Activated T-helper 9 cell treated with anti-CD3 and anti-CD28 coated beads, Interleukin-2, amount 50 U/mL, for 16 hours (primary cell): ENCODE results near the gene TMEM119.
"Not testable (repeated sequence)": the region's sequence is repeated elsewhere in the genome, so short reads cannot be mapped to it uniquely, and the experiment has no call there.

Experiments
- DNase-seq: peaks from one replicate; pipeline ENCODE4 v3.0.0-alpha.2; 2020; ENCODE audit warnings: low read depth

Gene TMEM119

DNA sequence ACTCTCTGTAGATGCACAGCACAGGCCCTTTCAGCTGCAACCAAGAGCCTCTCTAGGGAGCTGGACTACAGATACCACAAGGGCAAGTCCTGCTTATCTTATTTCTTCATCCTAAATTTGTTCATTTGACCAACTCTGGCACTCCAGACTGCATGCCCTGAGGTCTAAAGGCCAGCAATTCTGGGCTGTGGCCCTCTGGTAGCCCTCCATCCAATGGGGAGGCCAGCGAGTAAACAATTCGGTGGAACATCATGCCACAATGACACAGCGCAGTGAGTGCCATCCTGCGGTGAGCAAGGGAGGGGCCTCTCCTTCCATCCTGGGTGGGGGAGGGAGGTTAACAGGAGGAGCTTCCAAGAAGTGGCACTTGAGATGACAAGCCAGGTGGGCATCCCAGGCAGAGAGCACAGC, 36.5 kb upstream of the TMEM119 start:
- DNase-seq, result no peak

GRCh38 chr12:108633534-108634248, 35.8 kb upstream of the TMEM119 start, which contains the start of gene SELPLG:
Gene SELPLG (minus strand): TSS chr12:108633894. CDS start chr12:108624307, 9,587 bp downstream.
- peak; percentile 74 for DNase-seq

DNA sequence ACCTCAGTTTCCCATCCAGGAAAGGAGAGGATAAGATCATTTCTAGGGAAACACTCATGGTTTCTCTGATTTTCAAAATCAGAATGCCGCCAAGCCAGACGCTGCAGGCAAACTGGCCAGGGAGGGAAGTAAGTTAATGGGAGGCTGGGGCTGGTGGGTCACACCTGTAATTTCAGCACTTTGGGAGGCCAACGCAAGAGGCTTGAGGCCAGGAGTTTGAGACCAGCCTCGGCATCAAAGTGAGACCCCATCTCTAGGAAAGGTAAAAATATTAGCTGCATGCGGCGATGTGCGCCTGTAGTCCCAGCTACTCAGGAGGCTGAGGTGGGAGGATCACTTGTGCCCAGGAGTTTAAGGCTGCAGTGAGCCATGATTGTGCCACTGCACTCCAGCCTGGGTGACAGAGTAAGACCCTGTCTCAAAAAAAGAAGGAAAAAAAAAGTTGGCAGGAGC, 35.2 kb upstream of the TMEM119 start:
- DNase-seq, result no peak

- not testable (repeated sequence) for DNase-seq
Observed at GRCh38 chr12:108631261-108631660, 33.4 kb upstream of the TMEM119 start.

GRCh38 chr12:108630481-108631207, 32.8 kb upstream of the TMEM119 start:
- no peak for DNase-seq

DNA sequence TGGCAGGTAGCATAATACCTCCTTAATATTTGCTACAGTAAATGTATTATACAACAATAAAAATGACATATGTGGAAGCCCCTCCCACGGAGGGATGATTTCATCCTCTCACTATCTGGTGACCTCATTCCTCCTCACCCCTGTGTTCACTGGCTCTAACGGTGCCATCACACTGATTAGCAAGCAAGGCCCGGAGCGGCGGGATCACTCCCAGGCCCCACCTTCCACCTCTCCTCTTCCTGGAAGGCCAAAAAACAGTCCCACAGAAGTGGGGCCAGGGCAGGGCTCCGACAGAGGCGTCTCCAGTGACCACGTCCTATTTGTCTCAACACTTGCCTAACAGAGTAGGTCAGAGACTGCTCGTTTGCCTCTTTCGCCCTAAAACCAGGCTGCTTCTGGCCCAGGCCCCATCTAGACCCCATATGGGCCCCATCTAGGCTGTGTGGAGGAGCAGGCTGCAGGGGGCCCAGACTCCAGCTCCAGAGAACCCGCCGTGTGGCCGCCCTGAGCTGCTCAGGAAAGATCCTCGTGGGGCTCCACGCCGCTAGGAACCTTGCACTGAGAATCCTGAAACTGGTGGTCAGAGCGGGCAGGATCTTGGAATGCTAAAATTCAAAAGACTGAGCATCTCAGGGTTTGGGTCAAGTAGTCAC, 32.1 kb upstream of the TMEM119 start:
- DNase-seq, result peak; percentile 40

- DNase-seq, result no peak
Observed at GRCh38 chr12:108629151-108629550, 31.3 kb upstream of the TMEM119 start.

DNA sequence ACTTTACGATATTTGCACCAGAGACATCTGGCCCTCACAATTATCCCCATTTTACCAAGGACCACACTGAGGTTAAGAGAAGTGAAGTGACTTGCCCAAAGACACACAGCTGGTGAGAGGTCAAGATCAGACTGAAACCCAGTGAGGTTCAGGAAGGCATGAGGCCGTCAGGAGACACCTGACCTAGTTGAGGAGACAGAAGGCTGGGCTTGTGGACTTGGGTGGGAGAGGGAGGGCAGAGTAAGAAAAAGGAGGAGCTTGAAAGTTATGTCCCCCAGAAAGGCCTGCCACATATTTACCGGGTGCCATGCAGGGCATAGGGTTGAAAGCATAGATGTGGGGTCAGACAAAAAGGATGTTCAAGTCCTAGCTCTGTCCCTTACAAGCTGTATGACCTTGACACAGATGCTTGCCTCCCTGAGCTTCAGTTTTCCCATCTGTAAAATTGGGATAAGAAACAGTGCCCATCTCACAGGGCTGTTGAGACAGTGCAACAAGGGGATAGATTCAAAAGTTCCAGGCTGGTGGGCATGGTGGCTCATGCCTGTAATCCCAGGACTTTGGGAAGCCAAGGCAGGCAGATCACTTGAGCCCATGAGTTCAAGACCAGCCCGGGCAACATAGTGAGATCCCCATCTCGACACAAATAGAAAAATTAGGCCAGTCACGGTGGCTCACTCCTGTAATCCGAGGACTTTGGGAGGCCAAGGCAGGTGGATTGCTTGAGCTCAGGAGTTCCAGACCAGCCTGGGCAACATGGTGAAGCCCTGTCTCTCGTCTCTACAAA, 29.4 kb upstream of the TMEM119 start:
- DNase-seq, result no peak

DNA sequence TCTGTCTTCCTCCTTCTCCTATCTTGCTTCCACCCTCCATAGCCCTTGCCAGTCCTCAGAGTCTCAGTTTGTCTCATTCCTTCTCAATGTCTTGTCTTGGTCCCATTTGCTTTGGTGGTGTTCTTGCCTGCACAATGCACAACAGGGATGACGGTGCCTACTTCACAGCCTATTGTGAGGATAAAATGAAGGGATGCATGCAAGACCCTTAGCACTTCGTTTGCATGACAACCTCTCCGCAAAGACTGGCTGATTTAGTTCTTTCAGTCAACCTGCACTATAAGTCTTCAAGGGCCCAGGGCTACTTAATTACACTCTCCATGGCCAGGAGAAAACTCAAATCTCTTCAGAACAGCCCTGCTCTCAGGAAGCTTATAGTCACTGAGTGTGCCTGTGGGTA, 27.3 kb upstream of the TMEM119 start:
- no peak for DNase-seq

DNA sequence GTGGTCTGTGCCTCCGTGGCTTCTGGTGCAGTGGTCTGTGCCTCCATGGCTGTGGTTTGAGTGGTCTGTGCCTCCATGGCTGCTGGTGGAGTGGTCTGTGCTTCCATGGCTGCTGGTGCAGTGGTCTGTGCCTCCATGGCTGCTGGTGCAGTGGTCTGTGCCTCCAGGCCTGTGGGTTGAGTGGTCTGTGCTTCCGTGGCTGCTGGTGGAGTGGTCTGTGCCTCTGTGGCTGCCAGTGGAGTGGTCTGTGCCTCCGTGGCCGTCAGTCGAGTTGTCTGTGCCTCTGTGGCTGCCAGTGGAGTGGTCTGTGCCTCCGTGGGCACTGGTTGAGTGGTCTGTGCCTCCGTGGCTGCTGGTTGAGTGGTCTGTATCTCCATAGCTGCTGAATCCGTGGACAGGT, 25.7 kb upstream of the TMEM119 start:
- DNase-seq, result no peak

DNA sequence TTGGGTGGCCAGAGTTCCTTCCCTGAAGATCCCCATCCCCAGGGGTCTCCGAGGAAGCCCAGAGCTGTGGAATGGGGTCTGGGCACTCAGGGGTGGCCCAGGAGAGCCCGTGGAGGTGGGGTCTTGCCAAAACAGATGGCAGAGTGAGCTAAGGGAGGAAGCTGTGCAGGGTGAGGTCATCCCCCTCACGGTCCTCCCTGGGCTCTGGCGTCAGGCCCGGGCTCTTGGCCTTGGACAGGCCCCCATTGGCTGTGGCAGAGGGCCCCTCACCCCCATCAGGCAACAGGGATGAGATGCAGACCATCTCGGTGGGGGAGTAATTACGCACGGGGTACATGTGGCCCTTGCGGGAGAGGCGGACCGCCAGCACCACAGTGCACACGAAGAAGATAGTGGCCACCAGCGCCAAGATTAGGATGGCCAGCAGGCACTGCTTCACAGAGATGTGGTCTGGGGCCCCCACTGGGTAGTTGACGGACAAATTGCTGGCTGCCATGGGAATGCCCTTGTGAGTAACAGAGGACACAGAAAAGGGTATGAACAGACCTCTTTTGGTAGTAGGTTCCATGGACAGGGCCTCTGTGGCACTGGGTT, 25.1 kb upstream of the TMEM119 start:
- no peak for DNase-seq

DNA sequence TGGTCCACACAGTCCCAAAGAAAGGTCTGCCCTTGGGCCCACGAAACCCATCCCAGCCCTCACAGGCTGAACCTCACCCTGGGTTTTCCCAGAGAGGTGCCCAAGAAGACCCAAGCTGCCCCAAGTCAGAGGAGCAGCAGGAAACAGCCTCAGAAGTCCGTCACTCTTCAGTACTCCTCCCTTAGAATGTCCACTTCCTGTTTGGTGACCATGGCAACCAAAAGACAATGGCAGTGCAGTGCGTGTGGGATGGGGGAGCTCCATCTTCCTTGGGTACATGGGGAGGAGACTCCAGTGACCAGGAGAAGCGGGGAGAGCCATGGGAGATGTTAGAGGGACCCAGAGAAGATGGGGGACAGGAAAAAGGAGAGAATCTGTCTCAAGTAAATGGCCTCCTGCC, 24.5 kb upstream of the TMEM119 start:
- no peak for DNase-seq

DNA sequence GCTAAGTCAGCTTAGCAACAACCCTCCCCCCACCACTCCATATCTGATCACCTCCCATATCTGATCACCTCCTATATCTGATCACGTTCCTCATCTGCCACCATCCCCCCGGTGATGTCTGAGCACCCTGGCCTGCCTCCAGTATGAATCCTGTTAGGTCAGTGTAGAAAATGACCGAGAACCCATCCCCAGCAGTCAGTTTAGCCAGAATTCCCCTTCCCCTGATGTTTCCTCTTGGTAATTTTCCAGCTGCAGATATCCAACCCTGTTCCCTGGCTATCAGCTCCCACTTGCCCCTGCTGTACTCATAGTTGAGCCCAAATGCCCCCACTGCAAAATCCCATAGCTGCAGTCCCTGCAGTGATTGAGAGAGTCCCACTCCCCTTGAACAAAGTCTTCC, 23.3 kb upstream of the TMEM119 start:
- no peak for DNase-seq

- no peak for DNase-seq
Observed at GRCh38 chr12:108620236-108620879, 22.5 kb upstream of the TMEM119 start.

DNA sequence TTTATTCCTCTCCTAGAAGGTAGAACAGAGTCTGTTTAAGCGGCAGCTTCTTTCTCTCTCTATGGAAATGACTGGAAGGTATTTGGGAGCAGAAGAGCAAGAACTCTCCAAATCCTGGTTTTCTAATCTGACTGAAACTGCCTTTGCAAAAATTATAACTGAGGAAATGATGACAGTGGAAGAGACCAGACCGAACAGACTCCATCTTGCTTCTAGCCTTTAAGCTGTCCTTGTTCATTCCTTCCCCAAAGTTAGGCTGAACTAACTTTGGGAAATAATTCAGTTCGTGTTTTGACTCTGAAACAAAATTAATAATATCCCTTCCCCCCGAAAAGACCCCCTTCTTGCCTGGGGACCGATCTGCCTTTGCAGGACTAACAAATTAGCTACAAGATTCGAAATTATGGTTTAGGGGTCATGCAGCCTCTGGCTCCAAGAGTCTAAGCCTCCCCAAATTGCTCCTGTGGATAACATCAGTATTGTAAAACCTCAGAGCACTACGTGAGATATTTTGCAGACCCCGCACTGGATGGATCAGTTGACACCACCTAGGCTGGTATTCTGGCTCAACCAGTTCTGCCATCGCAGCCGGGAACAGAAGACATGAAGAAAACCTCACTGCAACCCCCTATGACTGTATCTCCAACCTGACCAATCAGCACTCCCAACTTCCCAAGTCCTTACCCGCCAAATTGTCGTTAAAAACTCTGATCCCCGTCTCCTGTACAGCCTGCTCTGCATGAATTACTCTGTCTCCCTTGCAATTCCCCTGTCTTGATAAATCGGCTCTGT, 21.7 kb upstream of the TMEM119 start:
- no peak for DNase-seq

- DNase-seq, result not testable (repeated sequence)
Observed at GRCh38 chr12:108618953-108619274, 21.0 kb upstream of the TMEM119 start.

DNA sequence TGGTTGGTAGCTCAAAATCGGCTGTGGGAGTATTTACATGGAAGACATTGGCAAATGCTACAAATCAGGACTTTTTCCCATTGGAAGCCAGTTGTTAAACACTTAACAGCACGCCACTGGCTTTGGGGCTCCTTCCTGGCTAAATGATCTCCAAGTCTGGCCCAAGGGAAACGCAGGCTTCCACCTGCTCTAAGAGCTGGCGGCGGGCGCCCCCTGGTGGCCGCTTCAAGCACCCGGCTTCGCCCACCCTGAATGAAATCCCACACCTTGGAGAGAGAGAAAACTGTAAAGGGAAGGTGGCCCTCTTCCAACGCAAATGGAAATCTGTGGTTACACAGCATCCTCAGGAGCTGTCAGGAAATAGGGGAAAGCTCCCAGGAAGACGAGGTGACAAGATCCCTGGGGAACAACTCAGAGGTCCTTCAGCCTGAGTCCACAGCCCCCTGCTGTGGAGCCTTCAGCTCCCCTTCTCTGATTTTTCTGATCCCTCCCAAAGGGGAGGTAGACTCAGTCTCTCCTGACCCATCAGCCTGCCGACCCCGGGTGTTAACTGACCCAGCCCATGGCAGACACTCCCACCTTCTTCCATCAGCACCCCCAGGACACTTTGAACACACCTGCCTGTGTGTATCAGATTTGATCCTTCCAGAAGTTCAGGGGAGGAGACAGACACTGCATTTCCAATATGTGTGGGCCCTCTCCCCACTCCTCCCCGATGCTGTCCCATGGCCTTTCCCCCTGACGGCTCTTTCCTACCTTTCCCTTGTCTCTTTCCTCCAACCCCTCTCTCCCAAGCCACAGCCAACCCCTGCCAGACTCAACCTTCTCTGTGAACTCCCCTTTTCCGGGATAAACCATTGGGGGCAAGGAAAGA, 20.4 kb upstream of the TMEM119 start:
- DNase-seq, result peak; percentile 70

GRCh38 chr12:108616941-108617858, 19.3 kb upstream of the TMEM119 start:
- DNase-seq, result peak; percentile 80
